ENCODE results near the gene ERN2.

DNA sequence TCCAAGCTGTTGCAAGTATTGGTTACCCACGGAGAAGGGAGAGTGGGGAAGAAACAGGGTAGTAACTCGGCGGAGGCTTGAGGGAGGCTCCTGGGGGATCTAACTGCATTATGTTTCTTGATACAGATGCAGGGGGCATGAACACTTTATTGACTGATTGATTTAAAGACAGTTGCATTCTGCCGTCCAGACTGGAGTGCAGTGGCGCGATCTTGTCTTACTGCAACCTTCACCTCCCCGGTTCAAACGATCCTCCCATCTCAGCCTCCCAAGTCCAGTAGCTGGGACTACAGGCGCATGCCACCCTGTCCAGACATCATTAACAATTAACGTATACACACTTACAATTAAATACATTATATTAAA lies 15.1 kb upstream of the ERN2 start:
- TF ChIP-seq, protein P1, sequence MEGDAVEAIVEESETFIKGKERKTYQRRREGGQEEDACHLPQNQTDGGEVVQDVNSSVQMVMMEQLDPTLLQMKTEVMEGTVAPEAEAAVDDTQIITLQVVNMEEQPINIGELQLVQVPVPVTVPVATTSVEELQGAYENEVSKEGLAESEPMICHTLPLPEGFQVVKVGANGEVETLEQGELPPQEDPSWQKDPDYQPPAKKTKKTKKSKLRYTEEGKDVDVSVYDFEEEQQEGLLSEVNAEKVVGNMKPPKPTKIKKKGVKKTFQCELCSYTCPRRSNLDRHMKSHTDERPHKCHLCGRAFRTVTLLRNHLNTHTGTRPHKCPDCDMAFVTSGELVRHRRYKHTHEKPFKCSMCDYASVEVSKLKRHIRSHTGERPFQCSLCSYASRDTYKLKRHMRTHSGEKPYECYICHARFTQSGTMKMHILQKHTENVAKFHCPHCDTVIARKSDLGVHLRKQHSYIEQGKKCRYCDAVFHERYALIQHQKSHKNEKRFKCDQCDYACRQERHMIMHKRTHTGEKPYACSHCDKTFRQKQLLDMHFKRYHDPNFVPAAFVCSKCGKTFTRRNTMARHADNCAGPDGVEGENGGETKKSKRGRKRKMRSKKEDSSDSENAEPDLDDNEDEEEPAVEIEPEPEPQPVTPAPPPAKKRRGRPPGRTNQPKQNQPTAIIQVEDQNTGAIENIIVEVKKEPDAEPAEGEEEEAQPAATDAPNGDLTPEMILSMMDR (IDR thresholded peaks at IDR 0.05; ENCODE audit: insufficient read depth, low read length), result no peak
- TF ChIP-seq POLR2AphosphoS5 (IDR thresholded peaks at IDR 0.05; ENCODE audit: low read depth) (no peak), GABPA (IDR thresholded peaks at IDR 0.05; ENCODE audit: low read depth) (no peak), REST (IDR thresholded peaks at IDR 0.05; ENCODE audit: insufficient replicate concordance, low read depth) (no peak), SPI1 (IDR thresholded peaks at IDR 0.05; ENCODE audit: borderline replicate concordance, low read depth) (no peak)

All from HL-60 (cell line).